ENCODE results near the gene PSMG1. TPM values are rescaled to one million over a fixed set of nuclear protein-coding genes. Genes with fewer than 3 reads are reported as not detected.
A peak's percentile ranks its signal among the peaks of the same experiment; 100 is the strongest.
"Not testable (repeated sequence)": the region's sequence is repeated elsewhere in the genome, so short reads cannot be mapped to it uniquely, and the experiment has no call there.

PSMG1 gene
- total RNA-seq, 2 experiments from 2014 or later = 7.8 to 7.9 TPM

DNA sequence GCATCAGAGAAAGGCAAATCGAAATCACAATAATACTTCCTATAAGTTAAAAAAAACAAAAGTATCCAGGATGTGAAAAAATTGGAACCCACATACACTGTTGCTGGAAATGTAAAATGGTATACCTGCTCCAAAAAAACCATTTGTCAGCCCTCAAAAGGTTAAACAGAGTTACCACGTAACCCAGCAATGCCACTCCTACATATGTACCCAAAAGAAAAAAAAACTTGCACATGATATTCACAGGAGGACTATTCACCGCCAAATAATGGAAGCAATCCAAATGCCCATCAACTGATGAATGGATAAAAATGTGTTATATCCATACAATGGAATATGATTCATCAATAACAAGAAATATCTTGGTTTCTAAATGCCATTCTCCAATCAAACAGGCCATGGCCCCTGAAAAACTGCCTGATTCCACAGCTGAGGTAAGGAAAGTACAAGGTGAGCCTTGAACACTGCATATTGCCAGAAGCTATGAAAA is 38.8 kb upstream of the PSMG1 start:
- Histone ChIP-seq H3K9me3 (ENCODE audit: control insufficient read depth in 1 of 2, insufficient read depth in 1 of 2, low read length in 2 of 2) (no peaks in the 10 kb centered on the region), H3K4me3 (ENCODE audit: low read length) (no peak overlapping the region), H3K27me3 (ENCODE audit: control insufficient read depth in 1 of 2, insufficient read depth in 2 of 2, low read length in 2 of 2) (no peaks in the 10 kb centered on the region), H3K36me3 (ENCODE audit: insufficient read depth, low read length) (peaks cover 47% of the 10 kb centered on the region), H3K4me1 (ENCODE audit: insufficient read depth, low read length) (no peaks in the 10 kb centered on the region), H3K27ac (ENCODE audit: low read depth in 1 of 2, low read length in 2 of 2) (no peak overlapping the region)
- peaks cover 89% of the 10 kb centered on the region for H3K36me3 Mint-ChIP-seq (ENCODE audit: low read depth)
- intact Hi-C loops (cut with DNase I, micrococcal nuclease) = no loop called here
- TF ChIP-seq CTCF (IDR thresholded peaks at IDR 0.05) = no peak
- POLR2A ChIA-PET = no interaction called here
- ATAC-seq (ENCODE audit: poor library complexity) = no peak
- no peak overlapping the region for H3K4me3 Mint-ChIP-seq
- DNase-seq = no peak
- CTCF ChIA-PET = no interaction called here
- H3K9me3 Mint-ChIP-seq = no peaks in the 10 kb centered on the region
- no peak overlapping the region for H3K27ac Mint-ChIP-seq
- H3K27me3 Mint-ChIP-seq = no peaks in the 10 kb centered on the region
- H3K4me1 Mint-ChIP-seq (ENCODE audit: low read depth) = peaks cover 34% of the 10 kb centered on the region

GRCh38 chr21:39221282-39221996 is 38.2 kb upstream of the PSMG1 start:
- no peak overlapping the region for H3K4me3 ChIP-seq (ENCODE audit: low read length)
- no peaks in the 10 kb centered on the region for H3K27me3 ChIP-seq (ENCODE audit: control insufficient read depth in 1 of 2, insufficient read depth in 2 of 2, low read length in 2 of 2)
- peaks cover 34% of the 10 kb centered on the region for H3K4me1 Mint-ChIP-seq (ENCODE audit: low read depth)
- no peaks in the 10 kb centered on the region for H3K4me1 ChIP-seq (ENCODE audit: insufficient read depth, low read length)
- CTCF ChIA-PET = no interaction called here
- ATAC-seq (ENCODE audit: poor library complexity) (no peak), DNase-seq (no peak)
- no peak overlapping the region for H3K27ac Mint-ChIP-seq
- no peaks in the 10 kb centered on the region for H3K27me3 Mint-ChIP-seq
- POLR2A ChIA-PET = no interaction called here
- TF ChIP-seq CTCF (IDR thresholded peaks at IDR 0.05) = no peak
- H3K36me3 ChIP-seq (ENCODE audit: insufficient read depth, low read length) = peaks cover 45% of the 10 kb centered on the region
- no peak overlapping the region for H3K27ac ChIP-seq (ENCODE audit: low read depth in 1 of 2, low read length in 2 of 2)
- no peaks in the 10 kb centered on the region for H3K9me3 ChIP-seq (ENCODE audit: control insufficient read depth in 1 of 2, insufficient read depth in 1 of 2, low read length in 2 of 2)
- H3K4me3 Mint-ChIP-seq = no peak overlapping the region
- peaks cover 89% of the 10 kb centered on the region for H3K36me3 Mint-ChIP-seq (ENCODE audit: low read depth)
- H3K9me3 Mint-ChIP-seq = no peaks in the 10 kb centered on the region
- intact Hi-C loops (cut with DNase I, micrococcal nuclease) = no loop called here

DNA sequence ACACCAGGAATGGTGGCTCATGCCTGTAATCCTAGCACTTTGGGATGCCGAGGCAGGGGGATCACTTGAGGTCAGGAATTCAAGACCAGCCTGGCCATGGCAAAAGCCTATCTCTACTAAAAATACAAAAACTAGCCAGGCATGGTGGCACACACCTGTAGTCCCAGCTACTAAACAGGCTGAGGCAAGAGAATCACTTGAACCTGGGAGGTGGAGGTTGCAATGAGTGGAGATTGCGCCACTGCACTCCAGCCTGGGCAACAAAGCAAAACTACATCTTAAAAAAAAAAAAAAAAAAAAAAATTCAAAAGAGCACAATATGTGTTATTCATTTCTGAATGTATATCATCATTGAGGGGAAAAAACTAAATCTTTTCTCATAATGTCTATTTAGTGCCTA is 37.6 kb upstream of the PSMG1 start:
- H3K9me3 Mint-ChIP-seq; H3K9me3 ChIP-seq (ENCODE audit: control insufficient read depth in 1 of 2, insufficient read depth in 1 of 2, low read length in 2 of 2); H3K4me3 Mint-ChIP-seq; ATAC-seq (ENCODE audit: poor library complexity); H3K27me3 Mint-ChIP-seq; H3K27ac Mint-ChIP-seq; intact Hi-C loops (cut with DNase I, micrococcal nuclease); H3K4me1 ChIP-seq (ENCODE audit: insufficient read depth, low read length); DNase-seq; H3K27me3 ChIP-seq (ENCODE audit: control insufficient read depth in 1 of 2, insufficient read depth in 2 of 2, low read length in 2 of 2); H3K4me3 ChIP-seq (ENCODE audit: low read length); POLR2A ChIA-PET; H3K27ac ChIP-seq (ENCODE audit: low read depth in 1 of 2, low read length in 2 of 2): not testable (repeated sequence)
- H3K36me3 ChIP-seq (ENCODE audit: insufficient read depth, low read length) = peaks cover 43% of the 10 kb centered on the region
- CTCF ChIA-PET = interaction anchor here (0.7 kb wide), 1 partner anchor 16 kb away, joined by 3 read pairs; no protein-coding TSS in a partner anchor
- H3K4me1 Mint-ChIP-seq (ENCODE audit: low read depth) = peaks cover 30% of the 10 kb centered on the region
- H3K36me3 Mint-ChIP-seq (ENCODE audit: low read depth) = peaks cover 86% of the 10 kb centered on the region

DNA sequence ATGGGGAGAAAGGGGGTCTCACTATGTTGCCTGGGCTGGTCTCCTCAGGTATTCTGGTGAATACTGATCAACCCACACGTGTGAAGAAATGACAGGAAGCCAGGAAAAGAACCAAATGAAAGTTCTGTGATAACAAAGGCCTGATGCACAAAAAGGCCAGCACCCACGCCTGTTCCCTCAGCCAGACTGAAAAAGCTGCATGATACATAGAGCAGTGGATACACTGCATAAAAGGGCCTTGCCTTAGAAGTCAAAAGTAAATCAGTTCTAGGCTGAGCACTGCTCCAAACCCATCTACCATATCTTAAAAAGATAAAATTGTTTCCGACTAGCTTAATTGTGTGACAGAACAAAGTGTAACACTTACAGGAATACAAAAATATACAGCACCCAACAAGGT is 36.9 kb upstream of the PSMG1 start:
- intact Hi-C loops (cut with DNase I, micrococcal nuclease) = no loop called here
- Mint-ChIP-seq H3K36me3 (ENCODE audit: low read depth) (peaks cover 86% of the 10 kb centered on the region), H3K9me3 (no peaks in the 10 kb centered on the region), H3K27me3 (no peaks in the 10 kb centered on the region), H3K4me1 (ENCODE audit: low read depth) (peaks cover 30% of the 10 kb centered on the region), H3K27ac (peak overlapping the region; percentile 72), H3K4me3 (no peak overlapping the region)
- no peak overlapping the region for H3K4me3 ChIP-seq (ENCODE audit: low read length)
- no peak overlapping the region for H3K27ac ChIP-seq (ENCODE audit: low read depth in 1 of 2, low read length in 2 of 2)
- ChIA-PET POLR2A (no interaction called here), CTCF (no interaction called here)
- ATAC-seq (ENCODE audit: poor library complexity) (no peak), DNase-seq (no peak)
- TF ChIP-seq CTCF (IDR thresholded peaks at IDR 0.05) = no peak
- H3K27me3 ChIP-seq (ENCODE audit: control insufficient read depth in 1 of 2, insufficient read depth in 2 of 2, low read length in 2 of 2) = no peaks in the 10 kb centered on the region
- no peaks in the 10 kb centered on the region for H3K9me3 ChIP-seq (ENCODE audit: control insufficient read depth in 1 of 2, insufficient read depth in 1 of 2, low read length in 2 of 2)
- peaks cover 49% of the 10 kb centered on the region for H3K36me3 ChIP-seq (ENCODE audit: insufficient read depth, low read length)
- H3K4me1 ChIP-seq (ENCODE audit: insufficient read depth, low read length) = no peaks in the 10 kb centered on the region

Measured in CD4-positive, alpha-beta T cell (primary cell).